Neural progenitor cell (in vitro differentiated cells): ENCODE results near the gene CREBRF.

Experiments
- CTCF ChIP-seq: fragments of 200-600 bp; sonication (generic); IDR thresholded peaks from 2 replicates; pipeline ENCODE4 v1.5.1; 2017; ENCODE audit warnings: antibody characterized with exemption, mild to moderate bottlenecking
- EZH2 ChIP-seq: fragments of 200-600 bp; sonication (generic); IDR thresholded peaks from 2 replicates; pipeline ENCODE4 v1.6.1; 2017; ENCODE audit warnings: antibody characterized with exemption, mild to moderate bottlenecking, moderate library complexity
- EZH2phosphoT487 ChIP-seq: fragments of 200-600 bp; sonication (generic); IDR thresholded peaks from 2 replicates; pipeline ENCODE4 v1.6.1; 2017; ENCODE audit warnings: antibody characterized with exemption

GRCh38 chr5:173108914-173109313, 52.8 kb downstream of the CREBRF start:
- no peak for TF ChIP-seq EZH2phosphoT487
- TF ChIP-seq CTCF, result no peak
- no peak for TF ChIP-seq EZH2
